ENCODE results near the gene PITX3. TPM values are rescaled to one million over a fixed set of nuclear protein-coding genes. Genes with fewer than 3 reads are reported as not detected.

The PITX3 gene
- 0.27 TPM in 1 of 2 replicates, not detected in the other for total RNA-seq (2014; rRNA removed; shearing (Covaris generic))
- polyA plus RNA-seq (2014; cell fraction: nucleus; rRNA removed) = 0.92 TPM in 1 of 2 replicates, not detected in the other

- peak; percentile 86 for DNase-seq (ENCODE audit: extremely low read depth, low read depth)
These were observed at the start of gene PITX3 for GRCh38 chr10:102241444-102242117. Gene PITX3, minus strand, starts transcription at chr10:102241512. Its CDS starts 9,432 bp downstream, at chr10:102232080.

GRCh38 chr10:102289840-102290239 lies 48.5 kb upstream of the PITX3 start:
- DNase-seq (ENCODE audit: extremely low read depth, low read depth) = no peak

- DNase-seq (ENCODE audit: extremely low read depth, low read depth) = no peak
These were observed 48.0 kb upstream of the PITX3 start for GRCh38 chr10:102289356-102289755.

- DNase-seq (ENCODE audit: extremely low read depth, low read depth) = no peak
These were observed 46.7 kb upstream of the PITX3 start for GRCh38 chr10:102287991-102288390.

- no peak for DNase-seq (ENCODE audit: extremely low read depth, low read depth)
These were observed 46.2 kb upstream of the PITX3 start for GRCh38 chr10:102287538-102287937.

GRCh38 chr10:102286216-102286615 lies 44.9 kb upstream of the PITX3 start:
- no peak for DNase-seq (ENCODE audit: extremely low read depth, low read depth)

- no peak for DNase-seq (ENCODE audit: extremely low read depth, low read depth)
These were observed 43.8 kb upstream of the PITX3 start for GRCh38 chr10:102285133-102285532.

GRCh38 chr10:102284531-102284930 lies 43.2 kb upstream of the PITX3 start:
- DNase-seq (ENCODE audit: extremely low read depth, low read depth) = no peak

GRCh38 chr10:102283890-102284289 lies 42.6 kb upstream of the PITX3 start:
- DNase-seq (ENCODE audit: extremely low read depth, low read depth) = no peak

- no peak for DNase-seq (ENCODE audit: extremely low read depth, low read depth)
These were observed 42.2 kb upstream of the PITX3 start for GRCh38 chr10:102283488-102283887.

- DNase-seq (ENCODE audit: extremely low read depth, low read depth) = no peak
These were observed 39.8 kb upstream of the PITX3 start for GRCh38 chr10:102281102-102281487.

GRCh38 chr10:102280397-102281101 lies 39.2 kb upstream of the PITX3 start:
- DNase-seq (ENCODE audit: extremely low read depth, low read depth) = no peak

- DNase-seq (ENCODE audit: extremely low read depth, low read depth) = no peak
These were observed 37.8 kb upstream of the PITX3 start for GRCh38 chr10:102279104-102279503.

GRCh38 chr10:102275343-102275742 lies 34.0 kb upstream of the PITX3 start:
- DNase-seq (ENCODE audit: extremely low read depth, low read depth) = no peak

GRCh38 chr10:102274062-102274461 lies 32.8 kb upstream of the PITX3 start:
- DNase-seq (ENCODE audit: extremely low read depth, low read depth) = no peak

GRCh38 chr10:102269017-102269416 lies 27.7 kb upstream of the PITX3 start:
- no peak for DNase-seq (ENCODE audit: extremely low read depth, low read depth)

- no peak for DNase-seq (ENCODE audit: extremely low read depth, low read depth)
These were observed 27.1 kb upstream of the PITX3 start for GRCh38 chr10:102268375-102268888.

- DNase-seq (ENCODE audit: extremely low read depth, low read depth) = no peak
These were observed 26.4 kb upstream of the PITX3 start for GRCh38 chr10:102267748-102268147.

- no peak for DNase-seq (ENCODE audit: extremely low read depth, low read depth)
These were observed 25.4 kb upstream of the PITX3 start for GRCh38 chr10:102266670-102267069.

- no peak for DNase-seq (ENCODE audit: extremely low read depth, low read depth)
These were observed 23.1 kb upstream of the PITX3 start for GRCh38 chr10:102264371-102264770.

- no peak for DNase-seq (ENCODE audit: extremely low read depth, low read depth)
These were observed 21.5 kb upstream of the PITX3 start for GRCh38 chr10:102262744-102263370.

Measured in NCI-H460 (cell line).